Measurements from ENCODE around the gene EXOC2. TPM values are rescaled to one million over a fixed set of nuclear protein-coding genes. Genes with fewer than 3 reads are reported as not detected.

Gene EXOC2
- total and polyA plus RNA-seq, 2 of the 13 experiments (the other 11 are each of a cell fraction or from before 2014, with no cell fraction given): 12.6 to 22.9 TPM

DNA sequence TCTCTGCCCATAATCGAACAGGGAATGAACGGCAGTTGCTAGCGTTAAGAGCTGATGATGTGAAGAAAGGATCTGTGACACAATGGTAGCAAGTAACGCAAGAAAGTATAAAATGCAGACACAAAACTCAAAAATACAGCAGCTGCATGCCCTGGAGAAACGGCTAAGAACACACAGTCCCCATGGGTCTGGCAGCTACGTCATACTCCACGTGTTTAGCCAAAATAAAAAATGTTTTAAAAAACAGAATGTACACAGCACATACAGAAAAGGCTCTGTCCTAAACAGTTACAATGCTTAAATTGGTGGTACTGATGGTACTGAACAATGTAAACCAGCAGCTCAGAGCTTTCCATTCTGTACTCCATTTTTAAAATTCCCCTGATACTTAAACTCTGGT, 70.5 kb downstream of the EXOC2 start (continued):
- TF ChIP-seq, protein P1, sequence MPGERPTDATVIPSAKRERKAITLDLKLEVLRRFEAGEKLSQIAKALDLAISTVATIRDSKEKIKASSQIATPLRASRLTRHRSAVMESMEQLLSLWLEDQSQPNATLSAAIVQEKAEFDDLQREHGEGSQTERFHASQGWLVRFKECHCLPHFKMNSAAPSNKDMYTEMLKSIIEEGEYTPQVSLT (CRISPR knock-in tag; IDR thresholded peaks at IDR 0.05; ENCODE audit: borderline replicate concordance, low read depth): no peak
- TF ChIP-seq KLF9 (CRISPR knock-in tag; IDR thresholded peaks at IDR 0.05; ENCODE audit: low read depth): no peak
- no peak for TF ChIP-seq CREM (IDR thresholded peaks at IDR 0.05)
- TF ChIP-seq CREM (CRISPR knock-in tag; IDR thresholded peaks at IDR 0.05): no peak
- TF ChIP-seq ZNF788 (CRISPR knock-in tag; IDR thresholded peaks at IDR 0.05; ENCODE audit: borderline replicate concordance): no peak

DNA sequence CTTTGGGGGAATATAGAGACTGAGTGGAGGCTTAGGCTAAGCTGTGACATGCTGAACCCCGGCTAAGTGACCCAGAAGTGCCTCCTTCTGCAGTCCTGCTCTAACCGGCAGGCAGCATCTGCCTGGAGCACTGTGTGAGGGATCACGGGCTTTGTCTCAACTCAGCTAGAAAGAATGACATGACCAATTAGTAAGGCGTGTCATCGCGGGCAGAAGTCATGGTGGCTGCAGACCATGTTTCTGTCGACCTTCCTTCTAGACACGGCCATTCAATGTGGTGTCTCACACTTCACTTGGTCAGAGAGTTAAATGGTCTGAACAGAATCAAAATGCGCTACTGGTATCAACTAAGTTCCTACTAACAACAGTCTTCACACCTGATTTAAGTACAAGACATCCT, 71.0 kb downstream of the EXOC2 start:
- no peak for TF ChIP-seq BCL6 (CRISPR knock-in tag; IDR thresholded peaks at IDR 0.05)
- no peak for TF ChIP-seq MXD4 (CRISPR knock-in tag; IDR thresholded peaks at IDR 0.05)
- no peak for TF ChIP-seq ZBTB7A (CRISPR knock-in tag; IDR thresholded peaks at IDR 0.05)
- TF ChIP-seq, protein P2, sequence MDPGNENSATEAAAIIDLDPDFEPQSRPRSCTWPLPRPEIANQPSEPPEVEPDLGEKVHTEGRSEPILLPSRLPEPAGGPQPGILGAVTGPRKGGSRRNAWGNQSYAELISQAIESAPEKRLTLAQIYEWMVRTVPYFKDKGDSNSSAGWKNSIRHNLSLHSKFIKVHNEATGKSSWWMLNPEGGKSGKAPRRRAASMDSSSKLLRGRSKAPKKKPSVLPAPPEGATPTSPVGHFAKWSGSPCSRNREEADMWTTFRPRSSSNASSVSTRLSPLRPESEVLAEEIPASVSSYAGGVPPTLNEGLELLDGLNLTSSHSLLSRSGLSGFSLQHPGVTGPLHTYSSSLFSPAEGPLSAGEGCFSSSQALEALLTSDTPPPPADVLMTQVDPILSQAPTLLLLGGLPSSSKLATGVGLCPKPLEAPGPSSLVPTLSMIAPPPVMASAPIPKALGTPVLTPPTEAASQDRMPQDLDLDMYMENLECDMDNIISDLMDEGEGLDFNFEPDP (CRISPR knock-in tag; conservative IDR thresholded peaks at IDR 0.05): no peak
- H2AFZ ChIP-seq (ENCODE audit: low read length): no peak overlapping the region
- H3K4me2 ChIP-seq (ENCODE audit: low read depth, low read length): no peak overlapping the region
- no peaks in the 10 kb centered on the region for H3K79me2 ChIP-seq (ENCODE audit: insufficient read depth, low read length)
- H3K4me3 ChIP-seq (replicated peaks in 1 of 3; ENCODE audit: insufficient read depth in 1 of 3, low read depth in 2 of 3, low read length in 3 of 3): no peak overlapping the region
- no peak overlapping the region for H3K27ac ChIP-seq (ENCODE audit: extremely low read length, insufficient read depth, low read length)
- CTCF ChIA-PET (ENCODE audit: low intra/inter-chr PET ratio, low total read pairs): no interaction called here
- DNase-seq (ENCODE audit: low spot score): no peak
- POLR2A ChIA-PET: no interaction called here
- intact Hi-C loops (cut with micrococcal nuclease; ENCODE audit: unreplicated experiment) (no loop called here), in situ Hi-C loops (cut with HindIII; ENCODE audit: extremely low pct_ligation_motif_present, low pct_unique_long_range_greater_than_20kb) (no loop called here)
- H3K27me3 ChIP-seq (ENCODE audit: control insufficient read depth in 1 of 2, insufficient read depth in 2 of 2, low read length in 2 of 2): no peaks in the 10 kb centered on the region
- FAIRE-seq: no peak
- no TSS peak for BruUV-seq (replicated peaks)
- no peak for ATAC-seq
- no peaks in the 10 kb centered on the region for H3K4me1 ChIP-seq (ENCODE audit: insufficient read depth, low read length)
- H3K36me3 ChIP-seq (replicated peaks in 1 of 2; ENCODE audit: control insufficient read depth in 1 of 2, insufficient read depth in 2 of 2, low read length in 2 of 2): peaks cover 1 to 10% of the 10 kb centered on the region in 2 experiments; a peak in 4 of 5 replicates
- H3K9ac ChIP-seq (ENCODE audit: insufficient read depth, low read depth, low read length): no peak overlapping the region
- no peaks in the 10 kb centered on the region for H3K9me3 ChIP-seq (ENCODE audit: low read length)
- WGBS (ENCODE audit: low lambda C conversion rate): 93% methylated on average over 9 of the region's 9 CpGs
- 0 out of 2 replicates have a peak, but pooled peaks cover 4% of the 10 kb centered on the region for H4K20me1 ChIP-seq (ENCODE audit: insufficient read depth, low read length)

All from HepG2 (cell line).